SKM-1 (cell line): Measurements from ENCODE around the gene NTN5.

Source experiments
- DNase-seq: peaks from one replicate; lab custom pipeline; 2025; ENCODE audit not compliant: unreplicated experiment; lab: John Stamatoyannopoulos, UW

NTN5 gene

GRCh38 chr19:48616041-48616436, 56.8 kb downstream of the NTN5 start:
- no peak for DNase-seq

DNA sequence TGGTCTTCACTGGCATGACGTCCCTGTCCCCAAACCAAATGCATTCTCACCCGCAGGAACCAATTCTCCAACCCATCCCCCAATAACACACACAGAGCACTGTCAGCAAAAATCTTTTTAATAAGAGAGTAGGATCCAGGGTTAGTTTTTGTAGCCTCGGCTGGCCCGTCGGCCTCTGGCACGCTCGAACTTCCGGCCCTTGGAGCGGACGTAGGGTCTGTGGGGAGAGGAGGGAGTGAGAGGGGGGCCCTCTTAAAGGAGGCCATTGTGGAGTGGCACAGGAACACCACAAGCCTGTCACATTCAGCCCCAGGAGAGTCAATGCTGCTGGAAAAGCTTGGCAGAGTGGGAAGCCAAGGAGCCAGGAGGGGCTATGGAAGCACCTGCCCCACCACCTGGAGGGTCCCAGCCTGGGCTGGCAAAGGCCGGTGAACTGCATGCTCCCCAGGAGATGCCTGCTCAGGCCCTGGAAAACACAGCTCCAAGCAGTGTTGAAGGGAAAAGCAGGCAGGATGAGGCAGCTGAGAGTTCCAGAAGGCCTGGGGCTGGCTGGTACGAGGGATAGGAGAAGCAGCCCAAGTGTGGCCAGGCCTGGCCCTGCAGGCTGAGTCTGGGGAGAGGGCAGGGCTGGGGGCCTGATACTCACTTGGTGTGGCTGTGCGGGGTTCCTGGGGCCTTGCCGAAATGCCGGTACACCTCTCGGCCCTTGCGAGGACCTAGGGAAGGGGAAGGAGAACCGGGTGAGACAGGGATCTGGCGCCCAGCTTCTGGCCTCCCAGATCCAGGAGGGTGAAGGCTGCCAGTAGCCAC, 57.4 kb downstream of the NTN5 start:
- DNase-seq: no peak

DNA sequence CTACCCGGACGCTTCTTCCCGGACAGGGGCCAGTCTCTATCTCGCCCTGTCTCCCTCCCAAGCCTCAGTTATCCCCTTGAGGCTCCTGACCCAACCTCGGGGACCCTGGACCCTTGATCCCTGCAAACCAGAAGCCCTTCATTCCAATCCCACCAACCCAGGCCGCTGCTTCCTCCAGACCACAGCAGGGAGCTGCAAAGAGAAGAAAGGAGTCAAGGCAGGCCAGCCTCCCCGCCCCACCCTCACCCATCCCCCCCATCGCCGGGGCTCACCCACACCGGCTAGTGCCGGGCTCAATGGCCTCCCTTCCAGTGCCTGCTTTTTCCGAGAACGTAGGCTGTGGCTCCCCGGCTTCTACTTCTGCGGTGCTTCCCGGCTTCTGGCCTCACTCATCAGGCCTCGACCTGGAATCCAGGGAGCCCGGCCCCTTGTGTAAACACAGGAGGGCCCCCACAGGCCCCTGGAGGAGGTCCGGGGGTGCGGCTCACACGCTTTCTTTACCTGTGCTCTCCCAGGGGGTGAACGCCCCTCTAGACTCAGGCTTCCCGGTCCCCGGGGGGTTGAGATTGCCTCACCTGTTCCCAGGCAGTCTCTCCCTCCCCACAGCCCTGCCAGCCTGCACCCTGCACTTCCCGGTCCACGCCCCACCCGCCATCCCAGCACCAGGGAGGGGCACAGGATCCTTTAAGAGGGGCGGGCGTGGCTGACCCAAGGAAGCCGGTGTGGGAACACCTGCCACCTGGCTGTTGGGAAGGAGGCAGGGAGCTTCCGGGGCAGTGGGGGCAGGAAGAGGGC, 58.2 kb downstream of the NTN5 start, which contains the start of gene FAM83E:
Gene FAM83E, minus strand, starts transcription at position 641 of the 795 bp plus-strand sequence. CDS start 1,704 bp downstream, outside the sequence.
- DNase-seq: no peak

DNA sequence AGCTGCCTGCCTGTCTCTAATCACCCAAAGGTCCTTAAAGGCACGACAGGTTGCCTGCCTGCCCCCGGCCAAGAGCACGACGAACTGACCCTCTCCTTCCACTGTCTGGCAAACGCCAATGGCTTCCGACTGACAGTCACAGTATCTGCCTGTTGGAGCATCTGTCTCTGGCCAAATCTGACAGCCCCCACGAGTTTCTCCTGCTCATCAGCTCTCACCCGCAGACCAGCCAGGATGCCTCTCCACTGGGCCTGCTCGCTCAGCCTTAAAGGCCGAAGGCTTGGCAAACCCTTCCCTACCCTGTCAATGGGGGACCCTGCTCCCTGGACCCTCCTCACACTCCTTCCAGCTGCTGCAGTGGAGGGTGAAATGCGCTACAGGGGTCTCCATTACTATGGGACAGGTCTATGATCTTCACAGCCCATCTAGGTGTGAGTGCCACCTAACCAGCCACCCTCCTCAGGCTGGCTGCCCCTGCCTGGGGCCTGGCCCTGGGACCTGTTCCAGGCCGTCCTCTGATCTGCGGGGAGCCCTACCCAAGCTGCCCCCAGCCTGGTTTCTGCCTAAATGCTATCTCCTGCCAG, 58.9 kb downstream of the NTN5 start:
- no peak for DNase-seq

DNA sequence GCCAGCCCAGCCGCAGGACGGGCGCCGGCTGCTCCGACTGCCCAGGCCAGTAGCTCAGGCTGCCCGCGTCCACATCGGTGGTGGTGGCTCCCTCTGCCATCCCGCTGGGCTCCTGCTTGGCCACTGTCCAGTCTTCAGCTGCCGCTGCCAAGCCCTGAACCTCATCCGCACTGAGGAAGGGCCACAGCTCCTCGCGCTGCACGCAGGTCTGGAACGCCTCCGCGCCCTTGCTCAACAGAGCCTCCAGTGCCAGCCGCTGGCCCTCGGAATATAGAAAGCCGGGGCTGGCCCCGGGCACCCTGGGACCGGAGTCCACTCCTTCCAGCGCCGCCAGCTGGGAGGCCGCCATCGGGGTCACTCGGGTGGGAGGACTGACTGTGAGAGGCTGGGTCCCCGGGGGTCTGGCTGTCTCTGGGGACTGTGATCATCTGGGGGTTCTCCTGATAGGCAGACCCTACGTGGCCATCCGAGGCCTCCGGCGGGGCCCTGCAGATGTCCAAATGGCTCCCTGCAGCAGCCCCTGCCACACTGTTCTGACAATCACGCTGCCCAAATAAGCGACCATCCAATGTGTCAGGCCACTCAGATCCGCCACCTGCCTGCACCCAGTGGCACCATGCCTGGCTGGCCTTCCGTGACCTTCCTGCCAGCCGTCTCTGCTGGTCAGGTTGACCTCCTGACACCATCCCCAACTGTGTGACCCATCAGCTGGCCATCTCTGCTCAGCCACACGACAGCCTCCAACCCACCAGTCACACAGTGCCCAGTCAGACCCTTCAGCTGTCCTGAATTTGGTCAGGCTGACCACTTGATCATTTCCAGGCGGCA, 59.6 kb downstream of the NTN5 start:
- no peak for DNase-seq

GRCh38 chr19:48611872-48612271, 60.9 kb downstream of the NTN5 start:
- DNase-seq: no peak
